Activated T-helper 2 cell treated with anti-CD3 and anti-CD28 coated beads, Interferon-gamma antibody, Interleukin-2, Interleukin-4, amounts not matched to agents 10 μg/mL and 5 μg/mL and 100 μg/mL, durations not matched to agents 14 hours and 24 hours and 36 hours (primary cell): ENCODE data around the gene PLIN5. TPM values are rescaled to one million over a fixed set of nuclear protein-coding genes. Genes with fewer than 3 reads are reported as not detected.

ENCODE experiments used
- DNase-seq: peaks from one replicate; pipeline ENCODE4 v3.0.0; 2021; ENCODE audit warnings: low spot score
- H3K27ac Mint-ChIP-seq: one replicate; pipeline ENCODE4 v1.8.0; 2021; ENCODE audit warnings: mixed read lengths
- H3K27me3 Mint-ChIP-seq: one replicate; pipeline ENCODE4 v1.8.0; 2021; ENCODE audit warnings: low read depth, mixed read lengths
- H3K36me3 Mint-ChIP-seq: one replicate; pipeline ENCODE4 v1.8.0; 2021; ENCODE audit warnings: low read depth, mixed read lengths
- H3K4me1 Mint-ChIP-seq: one replicate; pipeline ENCODE4 v1.8.0; 2021; ENCODE audit warnings: low read depth, mixed read lengths
- H3K4me3 Mint-ChIP-seq: one replicate; pipeline ENCODE4 v1.8.0; 2021; ENCODE audit warnings: low read depth, mild to moderate bottlenecking, moderate library complexity, mixed read lengths
- H3K9me3 Mint-ChIP-seq: one replicate; pipeline ENCODE4 v1.8.0; 2021; ENCODE audit warnings: mixed read lengths
- intact Hi-C: fragments of 100-400 bp; cut with micrococcal nuclease; formaldehyde crosslinking; loops from one replicate; pipeline ENCODE4 v1.15.1; 2023
- total RNA-seq: library from RNA; stranded (reverse); gene quantifications from 2 replicates; pipeline ENCODE4 v1.2.3, GENCODE V29; 2022

The PLIN5 gene
- total RNA-seq, 1 donor from 2014 or later, result 0.27 TPM

GRCh38 chr19:4519521-4520277 is 15.3 kb downstream of the PLIN5 start:
- DNase-seq, result no peak
- no peak overlapping the region for H3K27ac Mint-ChIP-seq
- H3K4me3 Mint-ChIP-seq, result no peak overlapping the region
- no peaks in the 10 kb centered on the region for H3K27me3 Mint-ChIP-seq
- no peaks in the 10 kb centered on the region for H3K9me3 Mint-ChIP-seq
- H3K36me3 Mint-ChIP-seq, result no peaks in the 10 kb centered on the region
- H3K4me1 Mint-ChIP-seq, result no peaks in the 10 kb centered on the region
- intact Hi-C loops, result no loop called here

DNA sequence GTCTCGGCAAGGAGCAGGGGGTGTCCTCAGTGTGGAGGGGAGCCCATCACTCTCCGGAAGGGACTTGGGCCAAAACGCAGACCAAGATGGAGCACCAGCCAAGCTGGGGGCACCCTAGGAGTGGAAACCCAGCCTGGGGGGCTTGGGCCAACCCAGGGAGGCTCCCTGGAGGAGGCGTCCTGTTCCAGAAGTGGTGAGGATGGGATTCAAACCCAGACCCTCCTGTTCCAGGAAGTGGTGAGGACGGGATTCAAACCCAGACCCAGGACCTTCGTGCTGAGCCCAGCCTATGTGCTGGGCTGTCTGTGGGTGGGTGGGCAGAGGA is 15.9 kb downstream of the PLIN5 start:
- Mint-ChIP-seq H3K4me3 (no peak overlapping the region), H3K4me1 (no peaks in the 10 kb centered on the region), H3K36me3 (no peaks in the 10 kb centered on the region), H3K9me3 (no peaks in the 10 kb centered on the region), H3K27me3 (no peaks in the 10 kb centered on the region), H3K27ac (no peak overlapping the region)
- no peak for DNase-seq
- intact Hi-C loops, result no loop called here

DNA sequence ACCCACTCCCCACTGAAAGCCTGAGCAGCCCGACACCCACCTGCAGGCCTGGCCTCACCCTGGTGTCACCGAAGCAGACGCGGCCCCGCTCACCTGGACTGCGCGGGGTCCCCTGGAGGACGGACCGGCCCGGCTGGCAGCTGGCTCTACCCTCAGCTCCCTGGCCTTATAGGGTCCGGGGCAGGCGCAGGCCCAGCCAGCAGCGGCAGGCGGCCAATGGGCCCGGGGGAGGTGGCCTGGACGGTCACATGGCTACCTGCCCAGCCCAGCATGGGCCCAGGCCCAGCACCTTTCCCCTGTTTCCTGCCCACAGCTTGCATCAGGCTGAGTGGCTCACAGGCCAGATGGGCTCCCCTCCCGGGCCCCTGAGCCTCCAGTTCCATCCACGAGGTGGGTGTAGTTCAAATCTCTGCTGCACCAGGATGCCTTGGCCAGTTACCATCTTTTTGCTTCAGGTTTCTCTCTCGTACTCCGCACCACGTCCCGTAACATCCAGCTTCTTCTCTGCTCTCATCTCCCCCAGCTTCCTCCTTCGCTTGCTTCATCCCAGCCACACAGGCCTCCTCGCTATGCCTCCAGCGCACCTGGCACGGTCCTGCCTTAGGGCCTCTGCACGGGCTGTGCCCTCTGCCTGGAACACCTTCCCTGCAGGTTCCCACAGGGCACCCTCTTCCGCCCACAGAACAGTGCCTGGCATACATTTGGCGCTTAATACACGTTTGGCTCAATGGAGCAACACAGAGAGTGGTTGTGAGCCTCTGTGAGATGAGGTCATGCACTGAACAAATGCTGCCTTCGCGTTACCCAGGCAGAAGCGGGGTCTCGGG is 16.5 kb downstream of the PLIN5 start, which contains the start of gene PLIN4:
TSS of gene PLIN4 (minus strand) at position 142 of the 827 bp plus-strand sequence. CDS start 214 bp downstream, outside the sequence.
- Mint-ChIP-seq H3K27ac (no peak within 1 kb of the TSS), H3K27me3 (no peaks in the 10 kb centered on the region), H3K9me3 (no peaks in the 10 kb centered on the region), H3K36me3 (no peaks in the 10 kb centered on the region), H3K4me3 (no peak within 1 kb of the TSS), H3K4me1 (no peaks in the 10 kb centered on the region)
- DNase-seq, result no peak
- intact Hi-C loops, result no loop called here

GRCh38 chr19:4517451-4518057 is 17.5 kb downstream of the PLIN5 start:
- Mint-ChIP-seq H3K4me1 (no peaks in the 10 kb centered on the region), H3K27me3 (no peaks in the 10 kb centered on the region), H3K27ac (no peak overlapping the region), H3K9me3 (no peaks in the 10 kb centered on the region), H3K4me3 (no peak overlapping the region), H3K36me3 (no peaks in the 10 kb centered on the region)
- no peak for DNase-seq
- intact Hi-C loops, result no loop called here

DNA sequence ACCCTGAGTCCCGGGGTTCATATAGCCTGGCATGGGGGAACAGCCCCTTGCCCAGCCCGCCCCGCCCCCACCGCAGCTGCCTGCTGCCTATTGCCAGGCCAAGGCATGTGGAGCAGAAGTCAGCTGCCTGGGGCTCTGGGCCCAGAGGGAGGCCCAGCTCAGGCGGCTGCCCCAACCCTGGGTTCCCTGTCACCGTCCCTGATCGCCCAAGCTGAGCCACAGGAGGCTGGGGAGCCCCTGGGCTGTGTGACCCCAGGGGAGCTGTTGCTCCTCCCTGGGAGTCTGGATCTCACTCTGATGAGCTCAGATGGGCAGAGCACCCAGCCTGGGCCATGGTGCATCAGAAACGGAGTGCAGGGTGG is 18.1 kb downstream of the PLIN5 start:
- no peaks in the 10 kb centered on the region for H3K4me1 Mint-ChIP-seq
- no peak overlapping the region for H3K4me3 Mint-ChIP-seq
- intact Hi-C loops, result no loop called here
- no peaks in the 10 kb centered on the region for H3K9me3 Mint-ChIP-seq
- no peaks in the 10 kb centered on the region for H3K27me3 Mint-ChIP-seq
- no peak overlapping the region for H3K27ac Mint-ChIP-seq
- H3K36me3 Mint-ChIP-seq, result no peaks in the 10 kb centered on the region
- DNase-seq, result no peak

DNA sequence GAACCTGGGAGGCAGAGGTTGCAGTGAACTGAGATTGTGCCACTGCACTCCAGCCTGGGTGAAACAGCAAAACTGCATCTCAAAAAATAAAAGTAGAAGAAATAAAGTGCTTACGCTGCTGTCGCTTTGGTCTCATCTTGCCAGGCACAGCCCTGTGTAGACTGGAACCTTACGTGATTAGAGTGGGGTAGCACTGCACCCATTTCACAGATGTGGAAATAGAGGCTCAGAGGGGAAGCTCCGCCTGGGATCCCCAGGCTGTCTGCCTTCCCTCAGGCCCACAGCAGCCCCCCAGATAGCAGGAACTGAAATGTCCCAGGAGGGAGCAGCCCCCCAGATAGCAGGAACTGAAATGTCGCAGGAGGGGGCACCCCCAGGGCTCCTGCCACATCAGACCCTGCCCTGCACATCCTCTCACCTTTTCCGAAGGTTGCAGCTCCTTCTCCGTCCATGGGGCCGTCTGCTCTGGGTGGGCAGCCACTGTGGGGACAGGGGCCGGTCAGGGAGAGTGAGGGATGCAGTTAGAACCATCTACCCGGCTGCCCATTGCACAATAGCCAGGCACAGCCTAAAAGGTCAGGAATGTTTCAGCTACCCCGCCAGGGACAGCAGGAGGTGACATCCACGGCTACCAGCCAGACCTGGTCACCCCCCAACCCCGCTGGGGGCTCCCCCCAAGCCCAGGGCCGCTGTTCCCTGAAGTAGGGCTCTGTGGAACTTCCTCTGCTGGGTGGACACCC is 18.7 kb downstream of the PLIN5 start:
- no peak for DNase-seq
- Mint-ChIP-seq H3K27ac (no peak overlapping the region), H3K9me3 (no peaks in the 10 kb centered on the region), H3K27me3 (no peaks in the 10 kb centered on the region), H3K36me3 (no peaks in the 10 kb centered on the region), H3K4me1 (no peaks in the 10 kb centered on the region), H3K4me3 (no peak overlapping the region)
- intact Hi-C loops, result no loop called here

DNA sequence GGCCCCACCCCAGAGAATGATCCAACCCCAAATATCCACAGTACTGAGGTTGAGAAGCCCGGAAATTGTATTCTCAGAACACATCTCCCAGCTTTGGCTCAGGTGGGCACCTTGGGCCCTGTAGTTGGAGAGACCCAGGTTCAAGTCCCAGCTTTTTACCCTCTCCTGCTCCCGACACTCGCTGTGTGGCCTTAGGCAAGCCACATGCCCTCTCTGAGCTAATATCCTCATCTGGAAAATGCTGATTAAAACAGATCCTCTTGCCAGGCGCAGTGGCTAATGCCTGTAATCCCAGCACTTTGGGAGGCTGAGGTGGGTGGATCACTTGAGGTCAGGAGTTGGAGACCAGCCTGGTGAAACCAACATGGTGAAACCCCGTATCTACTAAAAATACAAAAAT is 19.3 kb downstream of the PLIN5 start:
- Mint-ChIP-seq H3K36me3 (no peaks in the 10 kb centered on the region), H3K4me3 (no peak overlapping the region), H3K27ac (no peak overlapping the region), H3K4me1 (no peaks in the 10 kb centered on the region), H3K9me3 (no peaks in the 10 kb centered on the region), H3K27me3 (no peaks in the 10 kb centered on the region)
- DNase-seq, result no peak
- intact Hi-C loops, result no loop called here

- Mint-ChIP-seq H3K27me3 (no peaks in the 10 kb centered on the region), H3K9me3 (no peaks in the 10 kb centered on the region), H3K4me1 (no peaks in the 10 kb centered on the region), H3K36me3 (no peaks in the 10 kb centered on the region), H3K4me3 (no peak overlapping the region), H3K27ac (no peak overlapping the region)
- intact Hi-C loops, result no loop called here
- DNase-seq, result no peak
These were observed 21.8 kb downstream of the PLIN5 start for GRCh38 chr19:4513248-4513647.

DNA sequence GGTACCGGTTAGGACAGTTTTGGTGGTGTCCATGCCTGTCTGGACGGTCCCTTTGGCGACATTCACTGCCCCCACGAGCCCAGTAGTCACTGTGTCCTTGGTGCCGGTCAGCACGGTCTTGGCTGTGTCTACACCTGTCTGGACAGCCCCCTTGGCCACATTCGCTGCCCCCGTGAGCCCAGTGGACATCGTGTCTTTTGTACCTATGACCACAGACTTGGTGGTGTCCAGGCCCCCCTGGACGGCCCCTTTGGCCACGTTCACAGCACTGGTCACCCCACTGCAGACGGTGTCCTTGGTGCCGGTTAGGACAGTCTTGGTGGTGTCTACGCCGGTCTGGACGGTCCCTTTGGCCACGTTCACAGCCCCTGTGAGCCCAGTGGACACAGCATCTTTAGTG is 23.0 kb downstream of the PLIN5 start:
- H3K9me3 Mint-ChIP-seq, result no peaks in the 10 kb centered on the region
- H3K27ac Mint-ChIP-seq, result no peak overlapping the region
- intact Hi-C loops, result no loop called here
- H3K4me3 Mint-ChIP-seq, result no peak overlapping the region
- no peaks in the 10 kb centered on the region for H3K36me3 Mint-ChIP-seq
- no peaks in the 10 kb centered on the region for H3K27me3 Mint-ChIP-seq
- no peak for DNase-seq
- H3K4me1 Mint-ChIP-seq, result no peaks in the 10 kb centered on the region

- Mint-ChIP-seq H3K27ac (no peak overlapping the region), H3K9me3 (no peaks in the 10 kb centered on the region), H3K36me3 (no peaks in the 10 kb centered on the region), H3K27me3 (no peaks in the 10 kb centered on the region), H3K4me3 (no peak overlapping the region), H3K4me1 (peaks cover 3% of the 10 kb centered on the region)
- intact Hi-C loops, result no loop called here
- DNase-seq, result no peak
These were observed 23.5 kb downstream of the PLIN5 start for GRCh38 chr19:4511300-4512054.

DNA sequence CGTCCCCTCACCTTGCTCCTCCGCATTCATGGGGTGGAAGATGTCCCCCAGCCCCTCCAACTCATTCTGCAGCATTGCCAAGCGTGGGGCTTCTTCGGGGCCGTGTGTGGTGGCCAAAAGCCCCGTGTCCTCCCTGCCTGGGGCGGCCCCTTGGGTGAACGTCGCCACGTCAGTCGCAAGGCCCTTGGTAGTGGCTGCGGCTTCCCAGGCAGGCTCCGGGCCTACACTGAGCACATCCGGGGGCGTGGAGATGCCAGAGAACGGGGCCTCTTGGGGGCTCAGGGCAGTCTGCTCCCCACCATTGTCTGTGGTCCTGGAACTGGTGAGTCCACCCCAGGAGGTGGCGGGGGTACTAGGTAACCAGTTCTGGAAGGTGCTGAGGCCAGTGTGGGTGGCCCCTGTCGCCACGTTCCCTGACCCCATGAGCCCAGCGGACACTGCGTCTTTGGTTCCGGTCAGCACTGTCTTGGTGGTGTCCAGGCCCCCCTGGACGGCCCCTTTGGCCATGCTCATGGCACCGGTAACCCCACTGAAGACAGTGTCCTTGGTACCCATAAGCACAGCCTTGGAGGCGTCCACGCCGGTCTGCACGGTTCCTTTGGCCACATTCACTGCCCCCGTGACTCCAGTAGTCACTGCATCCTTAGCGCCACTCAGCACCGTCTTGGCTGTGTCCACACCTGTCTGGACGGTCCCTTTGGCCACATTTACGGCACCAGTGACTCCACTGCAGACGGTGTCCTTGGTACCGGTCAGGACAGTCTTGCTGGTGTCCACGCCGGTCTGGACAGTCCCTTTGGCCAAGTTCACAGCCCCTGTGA is 24.4 kb downstream of the PLIN5 start:
- H3K4me1 Mint-ChIP-seq, result peaks cover 6% of the 10 kb centered on the region
- DNase-seq, result no peak
- H3K36me3 Mint-ChIP-seq, result peaks cover 3% of the 10 kb centered on the region
- no peaks in the 10 kb centered on the region for H3K27me3 Mint-ChIP-seq
- no peak overlapping the region for H3K27ac Mint-ChIP-seq
- H3K4me3 Mint-ChIP-seq, result no peak overlapping the region
- H3K9me3 Mint-ChIP-seq, result no peaks in the 10 kb centered on the region
- intact Hi-C loops, result no loop called here
